Measurements from ENCODE around the gene BAMBI.

BAMBI gene

GRCh38 chr10:28709001-28709710, 31.8 kb downstream of the BAMBI start:
- no peak for DNase-seq

- DNase-seq = no peak
These were observed 33.0 kb downstream of the BAMBI start for GRCh38 chr10:28710202-28710886.

GRCh38 chr10:28711041-28711440, 33.7 kb downstream of the BAMBI start:
- DNase-seq = no peak

- DNase-seq = no peak
These were observed 34.5 kb downstream of the BAMBI start for GRCh38 chr10:28711776-28712175.

GRCh38 chr10:28713626-28714352, 36.5 kb downstream of the BAMBI start:
- DNase-seq = no peak

- DNase-seq = no peak
These were observed 37.2 kb downstream of the BAMBI start for GRCh38 chr10:28714401-28715053.

GRCh38 chr10:28715246-28715645, 37.9 kb downstream of the BAMBI start:
- DNase-seq = no peak

GRCh38 chr10:28715757-28716156, 38.4 kb downstream of the BAMBI start:
- DNase-seq = no peak

GRCh38 chr10:28716748-28717147, 39.4 kb downstream of the BAMBI start:
- no peak for DNase-seq

- DNase-seq = no peak
These were observed 40.4 kb downstream of the BAMBI start for GRCh38 chr10:28717656-28718201.

- no peak for DNase-seq
These were observed 42.6 kb downstream of the BAMBI start for GRCh38 chr10:28719789-28720436.

- DNase-seq = no peak
These were observed 44.1 kb downstream of the BAMBI start for GRCh38 chr10:28721318-28721951.

GRCh38 chr10:28722065-28722803, 44.9 kb downstream of the BAMBI start:
- peak; percentile 3 for DNase-seq

GRCh38 chr10:28728366-28728765, 51.0 kb downstream of the BAMBI start:
- no peak for DNase-seq

GRCh38 chr10:28730031-28730778, 52.9 kb downstream of the BAMBI start:
- no peak for DNase-seq

GRCh38 chr10:28732091-28732490, 54.8 kb downstream of the BAMBI start:
- DNase-seq = no peak

All from activated gamma-delta T cell treated with Interleukin-2 at 50 U/mL for 16 hours (primary cell).